Measurements from ENCODE around the gene USP3. TPM values are rescaled to one million over a fixed set of nuclear protein-coding genes. Genes with fewer than 3 reads are reported as not detected.
A peak's percentile ranks its signal among the peaks of the same experiment; 100 is the strongest.

The USP3 gene
- total RNA-seq, 1 experiment from 2014 or later = 36.6 TPM

DNA sequence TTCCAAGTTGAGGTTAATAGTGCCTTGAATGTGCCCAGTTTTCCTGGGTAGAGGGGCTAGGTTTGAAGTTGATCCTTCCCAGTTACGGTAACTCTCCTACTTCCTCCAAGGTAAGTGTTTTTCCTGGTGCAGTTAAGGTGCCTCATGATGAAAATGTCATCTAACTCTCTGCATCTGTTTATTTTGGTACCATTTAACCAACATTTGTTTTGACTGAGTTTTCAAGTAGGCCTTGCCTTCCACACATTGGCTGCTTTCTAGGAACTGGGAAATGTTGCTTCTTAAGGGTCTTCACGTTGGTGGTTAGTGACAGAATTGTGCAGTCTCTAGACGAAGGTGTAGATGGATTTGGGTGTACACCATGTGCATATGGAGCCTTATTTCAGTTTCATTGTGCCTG, 31.3 kb downstream of the USP3 start:
- no peaks in the 10 kb centered on the region for H3K36me3 Mint-ChIP-seq
- H3K4me3 Mint-ChIP-seq = peak overlapping the region; percentile 35
- no peaks in the 10 kb centered on the region for H3K27me3 Mint-ChIP-seq (ENCODE audit: low read depth)
- CTCF ChIA-PET = interaction anchor here (2.0 kb wide), 1 partner anchor 74 kb away, joined by 5 read pairs; no protein-coding TSS in a partner anchor
- no peaks in the 10 kb centered on the region for H3K9me3 Mint-ChIP-seq
- TF ChIP-seq KAT7 (CRISPR knock-in tag; IDR thresholded peaks at IDR 0.05; ENCODE audit: borderline replicate concordance) (no peak), EMX1 (CRISPR knock-in tag; IDR thresholded peaks at IDR 0.05) (no peak), MXD4 (CRISPR knock-in tag; IDR thresholded peaks at IDR 0.05; ENCODE audit: borderline replicate concordance) (no peak), SOX15 (CRISPR knock-in tag; IDR thresholded peaks at IDR 0.05) (no peak), NFE2L1 (CRISPR knock-in tag; IDR thresholded peaks at IDR 0.05) (no peak), GRHL2 (CRISPR knock-in tag; IDR thresholded peaks at IDR 0.05; ENCODE audit: insufficient replicate concordance, severe bottlenecking) (no peak), SP1 (CRISPR knock-in tag; conservative IDR thresholded peaks at IDR 0.05) (no peak), ZNF423 (CRISPR knock-in tag; IDR thresholded peaks at IDR 0.05) (no peak), ATF1 (CRISPR knock-in tag; IDR thresholded peaks at IDR 0.05) (no peak), NFATC4 (CRISPR knock-in tag; IDR thresholded peaks at IDR 0.05) (no peak)
- TF ChIP-seq, protein P1, sequence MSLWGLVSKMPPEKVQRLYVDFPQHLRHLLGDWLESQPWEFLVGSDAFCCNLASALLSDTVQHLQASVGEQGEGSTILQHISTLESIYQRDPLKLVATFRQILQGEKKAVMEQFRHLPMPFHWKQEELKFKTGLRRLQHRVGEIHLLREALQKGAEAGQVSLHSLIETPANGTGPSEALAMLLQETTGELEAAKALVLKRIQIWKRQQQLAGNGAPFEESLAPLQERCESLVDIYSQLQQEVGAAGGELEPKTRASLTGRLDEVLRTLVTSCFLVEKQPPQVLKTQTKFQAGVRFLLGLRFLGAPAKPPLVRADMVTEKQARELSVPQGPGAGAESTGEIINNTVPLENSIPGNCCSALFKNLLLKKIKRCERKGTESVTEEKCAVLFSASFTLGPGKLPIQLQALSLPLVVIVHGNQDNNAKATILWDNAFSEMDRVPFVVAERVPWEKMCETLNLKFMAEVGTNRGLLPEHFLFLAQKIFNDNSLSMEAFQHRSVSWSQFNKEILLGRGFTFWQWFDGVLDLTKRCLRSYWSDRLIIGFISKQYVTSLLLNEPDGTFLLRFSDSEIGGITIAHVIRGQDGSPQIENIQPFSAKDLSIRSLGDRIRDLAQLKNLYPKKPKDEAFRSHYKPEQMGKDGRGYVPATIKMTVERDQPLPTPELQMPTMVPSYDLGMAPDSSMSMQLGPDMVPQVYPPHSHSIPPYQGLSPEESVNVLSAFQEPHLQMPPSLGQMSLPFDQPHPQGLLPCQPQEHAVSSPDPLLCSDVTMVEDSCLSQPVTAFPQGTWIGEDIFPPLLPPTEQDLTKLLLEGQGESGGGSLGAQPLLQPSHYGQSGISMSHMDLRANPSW (CRISPR knock-in tag; conservative IDR thresholded peaks at IDR 0.05; ENCODE audit: low read depth) = no peak
- TF ChIP-seq, protein P2, sequence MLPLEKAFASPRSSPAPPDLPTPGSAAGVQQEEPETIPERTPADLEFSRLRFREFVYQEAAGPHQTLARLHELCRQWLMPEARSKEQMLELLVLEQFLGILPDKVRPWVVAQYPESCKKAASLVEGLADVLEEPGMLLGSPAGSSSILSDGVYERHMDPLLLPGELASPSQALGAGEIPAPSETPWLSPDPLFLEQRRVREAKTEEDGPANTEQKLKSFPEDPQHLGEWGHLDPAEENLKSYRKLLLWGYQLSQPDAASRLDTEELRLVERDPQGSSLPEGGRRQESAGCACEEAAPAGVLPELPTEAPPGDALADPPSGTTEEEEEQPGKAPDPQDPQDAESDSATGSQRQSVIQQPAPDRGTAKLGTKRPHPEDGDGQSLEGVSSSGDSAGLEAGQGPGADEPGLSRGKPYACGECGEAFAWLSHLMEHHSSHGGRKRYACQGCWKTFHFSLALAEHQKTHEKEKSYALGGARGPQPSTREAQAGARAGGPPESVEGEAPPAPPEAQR (CRISPR knock-in tag; IDR thresholded peaks at IDR 0.05) = no peak
- TF ChIP-seq, protein P3, sequence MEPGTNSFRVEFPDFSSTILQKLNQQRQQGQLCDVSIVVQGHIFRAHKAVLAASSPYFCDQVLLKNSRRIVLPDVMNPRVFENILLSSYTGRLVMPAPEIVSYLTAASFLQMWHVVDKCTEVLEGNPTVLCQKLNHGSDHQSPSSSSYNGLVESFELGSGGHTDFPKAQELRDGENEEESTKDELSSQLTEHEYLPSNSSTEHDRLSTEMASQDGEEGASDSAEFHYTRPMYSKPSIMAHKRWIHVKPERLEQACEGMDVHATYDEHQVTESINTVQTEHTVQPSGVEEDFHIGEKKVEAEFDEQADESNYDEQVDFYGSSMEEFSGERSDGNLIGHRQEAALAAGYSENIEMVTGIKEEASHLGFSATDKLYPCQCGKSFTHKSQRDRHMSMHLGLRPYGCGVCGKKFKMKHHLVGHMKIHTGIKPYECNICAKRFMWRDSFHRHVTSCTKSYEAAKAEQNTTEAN (CRISPR knock-in tag; IDR thresholded peaks at IDR 0.05) = no peak
- TF ChIP-seq, protein P4, sequence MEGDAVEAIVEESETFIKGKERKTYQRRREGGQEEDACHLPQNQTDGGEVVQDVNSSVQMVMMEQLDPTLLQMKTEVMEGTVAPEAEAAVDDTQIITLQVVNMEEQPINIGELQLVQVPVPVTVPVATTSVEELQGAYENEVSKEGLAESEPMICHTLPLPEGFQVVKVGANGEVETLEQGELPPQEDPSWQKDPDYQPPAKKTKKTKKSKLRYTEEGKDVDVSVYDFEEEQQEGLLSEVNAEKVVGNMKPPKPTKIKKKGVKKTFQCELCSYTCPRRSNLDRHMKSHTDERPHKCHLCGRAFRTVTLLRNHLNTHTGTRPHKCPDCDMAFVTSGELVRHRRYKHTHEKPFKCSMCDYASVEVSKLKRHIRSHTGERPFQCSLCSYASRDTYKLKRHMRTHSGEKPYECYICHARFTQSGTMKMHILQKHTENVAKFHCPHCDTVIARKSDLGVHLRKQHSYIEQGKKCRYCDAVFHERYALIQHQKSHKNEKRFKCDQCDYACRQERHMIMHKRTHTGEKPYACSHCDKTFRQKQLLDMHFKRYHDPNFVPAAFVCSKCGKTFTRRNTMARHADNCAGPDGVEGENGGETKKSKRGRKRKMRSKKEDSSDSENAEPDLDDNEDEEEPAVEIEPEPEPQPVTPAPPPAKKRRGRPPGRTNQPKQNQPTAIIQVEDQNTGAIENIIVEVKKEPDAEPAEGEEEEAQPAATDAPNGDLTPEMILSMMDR (IDR thresholded peaks at IDR 0.05) = no peak
- TF ChIP-seq, protein P5, sequence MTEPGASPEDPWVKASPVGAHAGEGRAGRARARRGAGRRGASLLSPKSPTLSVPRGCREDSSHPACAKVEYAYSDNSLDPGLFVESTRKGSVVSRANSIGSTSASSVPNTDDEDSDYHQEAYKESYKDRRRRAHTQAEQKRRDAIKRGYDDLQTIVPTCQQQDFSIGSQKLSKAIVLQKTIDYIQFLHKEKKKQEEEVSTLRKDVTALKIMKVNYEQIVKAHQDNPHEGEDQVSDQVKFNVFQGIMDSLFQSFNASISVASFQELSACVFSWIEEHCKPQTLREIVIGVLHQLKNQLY (CRISPR knock-in tag; IDR thresholded peaks at IDR 0.05) = no peak
- TF ChIP-seq, protein P6, sequence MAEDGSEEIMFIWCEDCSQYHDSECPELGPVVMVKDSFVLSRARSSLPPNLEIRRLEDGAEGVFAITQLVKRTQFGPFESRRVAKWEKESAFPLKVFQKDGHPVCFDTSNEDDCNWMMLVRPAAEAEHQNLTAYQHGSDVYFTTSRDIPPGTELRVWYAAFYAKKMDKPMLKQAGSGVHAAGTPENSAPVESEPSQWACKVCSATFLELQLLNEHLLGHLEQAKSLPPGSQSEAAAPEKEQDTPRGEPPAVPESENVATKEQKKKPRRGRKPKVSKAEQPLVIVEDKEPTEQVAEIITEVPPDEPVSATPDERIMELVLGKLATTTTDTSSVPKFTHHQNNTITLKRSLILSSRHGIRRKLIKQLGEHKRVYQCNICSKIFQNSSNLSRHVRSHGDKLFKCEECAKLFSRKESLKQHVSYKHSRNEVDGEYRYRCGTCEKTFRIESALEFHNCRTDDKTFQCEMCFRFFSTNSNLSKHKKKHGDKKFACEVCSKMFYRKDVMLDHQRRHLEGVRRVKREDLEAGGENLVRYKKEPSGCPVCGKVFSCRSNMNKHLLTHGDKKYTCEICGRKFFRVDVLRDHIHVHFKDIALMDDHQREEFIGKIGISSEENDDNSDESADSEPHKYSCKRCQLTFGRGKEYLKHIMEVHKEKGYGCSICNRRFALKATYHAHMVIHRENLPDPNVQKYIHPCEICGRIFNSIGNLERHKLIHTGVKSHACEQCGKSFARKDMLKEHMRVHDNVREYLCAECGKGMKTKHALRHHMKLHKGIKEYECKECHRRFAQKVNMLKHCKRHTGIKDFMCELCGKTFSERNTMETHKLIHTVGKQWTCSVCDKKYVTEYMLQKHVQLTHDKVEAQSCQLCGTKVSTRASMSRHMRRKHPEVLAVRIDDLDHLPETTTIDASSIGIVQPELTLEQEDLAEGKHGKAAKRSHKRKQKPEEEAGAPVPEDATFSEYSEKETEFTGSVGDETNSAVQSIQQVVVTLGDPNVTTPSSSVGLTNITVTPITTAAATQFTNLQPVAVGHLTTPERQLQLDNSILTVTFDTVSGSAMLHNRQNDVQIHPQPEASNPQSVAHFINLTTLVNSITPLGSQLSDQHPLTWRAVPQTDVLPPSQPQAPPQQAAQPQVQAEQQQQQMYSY (CRISPR knock-in tag; IDR thresholded peaks at IDR 0.05) = no peak
- TF ChIP-seq, protein P7, sequence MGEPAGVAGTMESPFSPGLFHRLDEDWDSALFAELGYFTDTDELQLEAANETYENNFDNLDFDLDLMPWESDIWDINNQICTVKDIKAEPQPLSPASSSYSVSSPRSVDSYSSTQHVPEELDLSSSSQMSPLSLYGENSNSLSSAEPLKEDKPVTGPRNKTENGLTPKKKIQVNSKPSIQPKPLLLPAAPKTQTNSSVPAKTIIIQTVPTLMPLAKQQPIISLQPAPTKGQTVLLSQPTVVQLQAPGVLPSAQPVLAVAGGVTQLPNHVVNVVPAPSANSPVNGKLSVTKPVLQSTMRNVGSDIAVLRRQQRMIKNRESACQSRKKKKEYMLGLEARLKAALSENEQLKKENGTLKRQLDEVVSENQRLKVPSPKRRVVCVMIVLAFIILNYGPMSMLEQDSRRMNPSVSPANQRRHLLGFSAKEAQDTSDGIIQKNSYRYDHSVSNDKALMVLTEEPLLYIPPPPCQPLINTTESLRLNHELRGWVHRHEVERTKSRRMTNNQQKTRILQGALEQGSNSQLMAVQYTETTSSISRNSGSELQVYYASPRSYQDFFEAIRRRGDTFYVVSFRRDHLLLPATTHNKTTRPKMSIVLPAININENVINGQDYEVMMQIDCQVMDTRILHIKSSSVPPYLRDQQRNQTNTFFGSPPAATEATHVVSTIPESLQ (CRISPR knock-in tag; IDR thresholded peaks at IDR 0.05) = no peak
- TF ChIP-seq, protein P8, sequence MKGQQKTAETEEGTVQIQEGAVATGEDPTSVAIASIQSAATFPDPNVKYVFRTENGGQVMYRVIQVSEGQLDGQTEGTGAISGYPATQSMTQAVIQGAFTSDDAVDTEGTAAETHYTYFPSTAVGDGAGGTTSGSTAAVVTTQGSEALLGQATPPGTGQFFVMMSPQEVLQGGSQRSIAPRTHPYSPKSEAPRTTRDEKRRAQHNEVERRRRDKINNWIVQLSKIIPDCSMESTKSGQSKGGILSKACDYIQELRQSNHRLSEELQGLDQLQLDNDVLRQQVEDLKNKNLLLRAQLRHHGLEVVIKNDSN (CRISPR knock-in tag; IDR thresholded peaks at IDR 0.05) = no peak
- POLR2A ChIA-PET = interaction anchor here (1.5 kb wide), 1 partner anchor 58 kb away, joined by 4 read pairs; no protein-coding TSS in a partner anchor
- no peak for DNase-seq (ENCODE audit: low spot score)
- peak overlapping the region; percentile 91 for H3K27ac Mint-ChIP-seq
- ATAC-seq = no peak
- H3K4me1 Mint-ChIP-seq = peaks cover 92% of the 10 kb centered on the region
